ENCODE results near the gene TTC39A.
"Not testable (repeated sequence)": the region's sequence is repeated elsewhere in the genome, so short reads cannot be mapped to it uniquely, and the experiment has no call there.

Gene TTC39A

GRCh38 chr1:51268634-51269033 lies 61.7 kb downstream of the TTC39A start:
- no peak for DNase-seq

DNA sequence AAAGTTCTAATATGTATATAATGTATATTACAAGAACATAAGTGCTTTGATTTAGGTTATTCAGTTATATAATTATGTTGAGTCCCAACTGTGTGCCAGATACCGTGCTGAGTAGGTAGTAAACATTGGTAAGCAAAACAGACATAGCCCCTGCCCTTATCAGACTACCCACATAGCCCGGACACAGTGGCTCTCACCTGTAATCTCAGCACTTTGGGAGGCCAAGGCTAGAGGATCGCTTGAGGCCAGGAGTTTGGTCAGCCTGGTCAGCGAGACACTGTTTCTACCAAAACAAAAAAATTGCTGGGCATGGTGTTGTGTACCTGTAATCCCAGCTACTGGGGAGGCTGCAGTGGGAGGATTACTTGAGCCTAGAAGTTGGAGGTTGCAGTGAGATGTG lies 63.6 kb downstream of the TTC39A start:
- DNase-seq, result no peak

DNA sequence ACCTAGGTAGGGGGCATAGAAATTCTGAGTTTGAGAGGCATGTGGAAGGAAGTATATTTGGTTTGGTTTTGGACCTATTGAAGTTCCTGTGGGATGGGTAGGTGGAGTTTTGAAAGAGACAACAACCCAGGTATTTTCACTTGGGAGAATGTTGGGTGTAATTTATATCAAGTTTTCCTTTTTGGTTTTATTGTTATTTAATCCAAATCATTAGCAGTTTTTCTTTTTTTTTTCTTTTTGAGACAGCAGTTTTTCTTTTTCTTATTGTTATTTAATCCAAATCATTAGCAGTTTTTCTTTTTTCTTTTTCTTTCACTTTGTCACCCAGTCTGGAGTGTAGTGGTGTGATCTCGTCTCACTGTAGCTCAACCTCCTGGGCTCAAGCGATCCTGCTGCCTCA lies 64.2 kb downstream of the TTC39A start:
- DNase-seq, result no peak

DNA sequence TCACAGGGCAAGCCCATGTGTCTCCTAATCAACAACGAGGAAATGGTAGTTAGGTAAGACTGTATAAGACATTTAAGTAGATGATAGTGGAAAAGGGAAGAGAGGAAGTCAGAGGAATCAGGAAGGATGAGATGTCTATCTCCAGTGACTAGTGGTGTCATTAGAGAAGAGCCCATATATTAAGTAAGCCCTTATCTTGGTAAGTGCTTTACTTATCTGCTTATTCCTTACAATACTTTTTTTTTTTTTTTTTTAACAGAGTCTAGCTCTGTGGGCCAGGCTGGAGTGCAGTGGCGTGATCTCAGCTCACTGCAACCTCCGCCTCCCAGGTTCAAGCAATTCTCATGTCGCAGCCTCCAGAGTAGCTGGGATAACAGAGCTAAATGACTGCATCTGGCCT lies 64.7 kb downstream of the TTC39A start:
- no peak for DNase-seq

DNA sequence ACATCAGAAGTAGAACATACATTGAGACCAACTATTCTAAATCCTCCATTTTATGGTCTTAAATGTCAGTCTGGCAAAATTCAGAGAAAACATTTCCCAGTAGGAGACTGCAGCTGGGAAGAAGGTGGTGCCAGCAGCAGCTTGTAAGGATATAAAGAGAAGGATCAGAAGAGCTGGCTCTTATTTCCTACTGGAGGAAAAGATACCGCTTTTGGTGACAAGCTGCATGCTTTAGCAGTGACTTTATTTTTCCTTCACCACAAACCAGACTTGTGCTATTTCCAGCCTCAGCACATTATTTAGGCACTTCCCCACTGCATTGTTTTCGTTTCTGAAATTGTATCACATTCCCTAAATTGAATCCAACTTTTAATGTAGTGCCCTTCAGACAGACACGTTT lies 65.9 kb downstream of the TTC39A start:
- DNase-seq, result peak in 3 of 58 donors; percentile 8 to 38 (median 12)

GRCh38 chr1:51263147-51263877 lies 67.0 kb downstream of the TTC39A start:
- DNase-seq, result no peak

DNA sequence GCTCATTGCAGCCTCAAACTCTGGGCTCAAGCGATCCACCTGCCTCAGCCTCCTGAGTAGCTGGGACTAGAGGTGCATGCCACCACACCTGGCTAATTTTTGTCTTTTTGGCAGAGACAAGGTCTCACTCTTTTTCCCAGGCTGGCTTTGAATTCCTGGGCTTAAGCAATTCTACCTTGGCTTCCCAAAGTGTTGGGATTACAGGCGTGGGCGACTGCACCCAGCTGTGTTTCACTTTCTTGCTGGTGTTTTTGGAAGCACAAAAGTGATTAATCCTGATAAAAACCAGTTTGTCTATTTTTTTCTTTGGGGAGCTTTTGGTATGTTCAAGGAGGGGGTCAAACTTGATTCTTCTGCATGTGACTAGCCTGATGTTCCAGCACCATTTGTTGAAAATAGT lies 75.0 kb downstream of the TTC39A start:
- DNase-seq, result no peak

DNA sequence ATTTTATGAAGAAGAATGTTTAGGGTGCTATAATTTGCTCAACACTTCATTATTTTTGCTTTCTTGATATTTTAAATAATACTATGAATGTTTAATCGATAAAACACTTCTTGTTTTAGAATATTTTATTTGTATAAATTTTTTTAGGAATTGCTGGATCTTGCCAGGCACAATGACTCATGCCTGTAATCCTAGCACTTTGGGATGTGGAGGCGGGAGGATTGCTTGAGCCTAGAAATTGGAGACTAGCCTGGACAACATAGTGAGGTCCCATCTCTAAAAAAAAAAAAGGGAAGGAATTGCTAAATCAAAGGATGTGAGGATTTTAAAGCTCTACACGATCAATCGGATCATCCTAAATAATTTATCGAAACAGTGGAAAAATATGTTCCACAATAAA lies 76.7 kb downstream of the TTC39A start:
- peak in 4 of 58 donors; percentile 5 to 17 (median 8) for DNase-seq

DNA sequence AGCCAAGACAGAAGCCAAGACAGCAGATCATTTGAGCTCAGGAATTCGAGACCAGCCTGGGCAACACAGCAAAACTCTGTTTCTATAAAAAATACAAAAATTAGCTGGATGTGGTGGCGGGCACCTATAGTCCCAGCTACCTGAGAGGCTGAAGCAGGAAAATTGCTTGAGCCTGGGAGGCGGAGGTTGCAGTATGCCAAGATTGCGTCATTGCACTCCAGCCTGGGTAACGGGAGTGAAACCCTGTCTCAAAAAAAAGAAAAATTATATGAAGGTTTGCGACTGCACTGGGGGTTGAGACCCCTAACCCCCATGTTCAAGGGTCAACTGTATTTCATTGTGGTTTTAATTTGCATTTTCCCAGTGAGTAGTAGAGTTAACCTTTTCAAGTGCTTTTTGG lies 78.0 kb downstream of the TTC39A start:
- DNase-seq, result no peak

DNA sequence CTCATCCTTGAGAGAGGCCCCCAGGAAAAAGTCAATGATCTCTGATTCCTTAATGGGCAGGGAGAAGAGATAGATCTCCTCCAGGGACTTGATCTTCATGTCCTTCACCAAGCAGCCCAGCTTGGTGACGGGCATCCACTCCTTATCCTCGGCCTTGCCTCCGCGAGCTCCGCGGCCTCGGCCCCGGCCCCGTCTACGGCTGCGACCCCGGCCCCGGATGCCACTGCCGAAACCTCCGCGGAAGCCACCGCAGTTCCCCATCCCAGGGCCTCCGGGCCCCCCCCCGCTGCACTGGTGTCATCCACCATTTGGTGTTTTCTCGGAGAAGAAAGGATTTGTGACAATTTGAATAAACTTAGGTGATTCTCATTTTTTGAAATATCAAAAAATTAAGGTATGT lies 79.2 kb downstream of the TTC39A start:
- DNase-seq, result not testable (repeated sequence)

GRCh38 chr1:51250729-51251128 lies 79.6 kb downstream of the TTC39A start:
- not testable (repeated sequence) for DNase-seq

DNA sequence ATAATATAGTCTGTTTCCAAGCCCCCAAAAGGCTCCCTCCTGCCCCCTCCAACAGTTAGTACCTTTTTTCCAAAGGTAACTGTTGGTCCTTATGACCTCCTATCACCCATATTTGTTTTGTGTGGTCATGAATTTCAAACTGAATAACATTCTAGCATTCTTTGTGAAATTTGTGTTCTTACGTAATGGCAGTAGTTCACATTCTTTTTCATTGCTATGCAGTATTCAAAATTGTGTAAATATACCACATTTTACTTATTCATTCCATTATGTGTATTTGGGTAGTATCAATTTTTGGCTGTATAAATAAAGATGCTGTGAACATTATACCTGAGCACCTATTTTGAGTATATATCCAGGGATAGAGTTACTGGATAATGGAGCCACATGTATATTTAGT lies 80.9 kb downstream of the TTC39A start:
- DNase-seq, result no peak

- DNase-seq, result no peak
Measured at GRCh38 chr1:51247499-51247898, 82.9 kb downstream of the TTC39A start.

GRCh38 chr1:51247022-51247421 lies 83.3 kb downstream of the TTC39A start:
- no peak for DNase-seq

GRCh38 chr1:51242546-51242945 lies 87.8 kb downstream of the TTC39A start:
- DNase-seq, result no peak

- no peak for DNase-seq
Measured at GRCh38 chr1:51241119-51241518, 89.2 kb downstream of the TTC39A start.

GRCh38 chr1:51240084-51240483 lies 90.3 kb downstream of the TTC39A start:
- peak in 4 of 58 donors; percentile 2 to 24 (median 14) for DNase-seq

- peak in 5 of 58 donors; percentile 3 to 28 (median 4) for DNase-seq
Measured at GRCh38 chr1:51238034-51238403, 92.3 kb downstream of the TTC39A start.

- DNase-seq, result no peak
Measured at GRCh38 chr1:51237351-51238033, 92.9 kb downstream of the TTC39A start.
